Caco-2 (cell line): ENCODE results near the gene KIAA0513. TPM values are rescaled to one million over a fixed set of nuclear protein-coding genes. Genes with fewer than 3 reads are reported as not detected.

Experiments
- BruUV-seq: library from RNA; stranded (reverse); fragments of 400-500 nt; replicated peaks from 2 replicates; lab custom pipeline; 2021; lab: Mats Ljungman, UMichigan
- CTCF ChIA-PET: fragments of 300-600 bp; sonication (Branson Sonifier 250); formaldehyde crosslinking; loops from one replicate; lab custom pipeline; 2022; ENCODE audit warnings: antibody characterized with exemption; lab: Charles Lee
- POLR2A ChIA-PET: fragments of 300-600 bp; sonication (Branson Sonifier 250); formaldehyde crosslinking; loops from one replicate; lab custom pipeline; 2022; ENCODE audit warnings: antibody characterized with exemption; lab: Charles Lee
- DNase-seq, 2 experiments: peaks; one replicate each; pipeline versions ENCODE4 v3.0.0 to v3.0.0-alpha.2; 2020 to 2022
- H3K27me3 ChIP-seq: replicated peaks from 2 replicates; pipeline ENCODE4 v1.6.0; 2011; ENCODE audit warnings: low read length; ENCODE audit not compliant: control insufficient read depth, insufficient read depth
- H3K36me3 ChIP-seq: 2 replicates; pipeline ENCODE4 v1.5.1; 2011; ENCODE audit warnings: low read length; ENCODE audit not compliant: control insufficient read depth, insufficient read depth
- H3K4me1 ChIP-seq: fragments of 250-450 bp; sonication (Bioruptor Pico); 2 replicates; pipeline ENCODE4 v1.5.1; 2020; ENCODE audit warnings: mild to moderate bottlenecking
- H3K4me3 ChIP-seq: 2 replicates; pipeline ENCODE4 v1.5.1; 2011; ENCODE audit warnings: low read depth, mild to moderate bottlenecking, control low read depth, low read length
- H3K9me3 ChIP-seq: fragments of 250-450 bp; sonication (Bioruptor Pico); 2 replicates; pipeline ENCODE4 v1.5.1; 2020; ENCODE audit warnings: mild to moderate bottlenecking, moderate library complexity
- H3K27ac Mint-ChIP-seq: one replicate; pipeline ENCODE4 v1.8.0; 2022; ENCODE audit warnings: mixed read lengths; ENCODE audit not compliant: unreplicated experiment
- H3K27me3 Mint-ChIP-seq: one replicate; pipeline ENCODE4 v1.8.0; 2022; ENCODE audit warnings: mixed read lengths; ENCODE audit not compliant: insufficient read depth, unreplicated experiment
- H3K36me3 Mint-ChIP-seq: one replicate; pipeline ENCODE4 v1.8.0; 2022; ENCODE audit warnings: mild to moderate bottlenecking, mixed read lengths; ENCODE audit not compliant: insufficient read depth, unreplicated experiment
- H3K4me1 Mint-ChIP-seq: one replicate; pipeline ENCODE4 v1.8.0; 2022; ENCODE audit warnings: low read depth, mixed read lengths; ENCODE audit not compliant: unreplicated experiment
- H3K4me3 Mint-ChIP-seq: one replicate; pipeline ENCODE4 v1.8.0; 2022; ENCODE audit warnings: mild to moderate bottlenecking, moderate library complexity, mixed read lengths; ENCODE audit not compliant: unreplicated experiment
- H3K9me3 Mint-ChIP-seq: one replicate; pipeline ENCODE4 v1.8.0; 2022; ENCODE audit warnings: mixed read lengths; ENCODE audit not compliant: unreplicated experiment
- intact Hi-C: fragments of 100-400 bp; cut with micrococcal nuclease; formaldehyde crosslinking; loops from one replicate; pipeline ENCODE4 v1.10.0; 2022; ENCODE audit not compliant: unreplicated experiment
- total RNA-seq: library from RNA; stranded (reverse); gene quantifications from 2 replicates; pipeline ENCODE4 v1.2.3, GENCODE V29; 2022
- TF ChIP-seq, protein P1 (sequence below), 2 experiments: fragments of 200-600 bp in 1 of 2; IDR thresholded peaks; 1 replicate in 1 of 2; 2 replicates in 1 of 2; pipeline versions ENCODE4 v1.5.1 to v1.8.0; 2011 to 2022; ENCODE audit warnings: antibody characterized with exemption in 1 of 2, control low read depth in 1 of 2, inconsistent platforms in 1 of 2, low read depth in 1 of 2, low read length in 1 of 2, mild to moderate bottlenecking in 1 of 2, moderate library complexity in 1 of 2; ENCODE audit not compliant: insufficient read depth in 1 of 2, severe bottlenecking in 1 of 2, unreplicated experiment in 1 of 2

The KIAA0513 gene
- total RNA-seq, 1 experiment from 2014 or later: 7.9 TPM

GRCh38 chr16:85077576-85078125, 50.1 kb downstream of the KIAA0513 start:
- no peaks in the 10 kb centered on the region for H3K4me1 ChIP-seq
- no peaks in the 10 kb centered on the region for H3K27me3 Mint-ChIP-seq
- H3K9me3 ChIP-seq: no peaks in the 10 kb centered on the region
- BruUV-seq: no TSS peak
- intact Hi-C loops: no loop called here
- TF ChIP-seq, protein P1, sequence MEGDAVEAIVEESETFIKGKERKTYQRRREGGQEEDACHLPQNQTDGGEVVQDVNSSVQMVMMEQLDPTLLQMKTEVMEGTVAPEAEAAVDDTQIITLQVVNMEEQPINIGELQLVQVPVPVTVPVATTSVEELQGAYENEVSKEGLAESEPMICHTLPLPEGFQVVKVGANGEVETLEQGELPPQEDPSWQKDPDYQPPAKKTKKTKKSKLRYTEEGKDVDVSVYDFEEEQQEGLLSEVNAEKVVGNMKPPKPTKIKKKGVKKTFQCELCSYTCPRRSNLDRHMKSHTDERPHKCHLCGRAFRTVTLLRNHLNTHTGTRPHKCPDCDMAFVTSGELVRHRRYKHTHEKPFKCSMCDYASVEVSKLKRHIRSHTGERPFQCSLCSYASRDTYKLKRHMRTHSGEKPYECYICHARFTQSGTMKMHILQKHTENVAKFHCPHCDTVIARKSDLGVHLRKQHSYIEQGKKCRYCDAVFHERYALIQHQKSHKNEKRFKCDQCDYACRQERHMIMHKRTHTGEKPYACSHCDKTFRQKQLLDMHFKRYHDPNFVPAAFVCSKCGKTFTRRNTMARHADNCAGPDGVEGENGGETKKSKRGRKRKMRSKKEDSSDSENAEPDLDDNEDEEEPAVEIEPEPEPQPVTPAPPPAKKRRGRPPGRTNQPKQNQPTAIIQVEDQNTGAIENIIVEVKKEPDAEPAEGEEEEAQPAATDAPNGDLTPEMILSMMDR (IDR thresholded peaks at IDR 0.05; ENCODE audit: insufficient read depth in 1 of 2, low read depth in 1 of 2, low read length in 1 of 2, severe bottlenecking in 1 of 2, unreplicated experiment in 1 of 2): no peak
- no peak overlapping the region for H3K27ac Mint-ChIP-seq
- H3K27me3 ChIP-seq: no peaks in the 10 kb centered on the region
- ChIA-PET POLR2A (no interaction called here), CTCF (interaction anchor here (1.5 kb wide), 1 partner anchor 9 kb away, joined by 4 read pairs; no protein-coding TSS in a partner anchor)
- no peaks in the 10 kb centered on the region for H3K4me1 Mint-ChIP-seq
- no peak overlapping the region for H3K4me3 Mint-ChIP-seq
- no peak overlapping the region for H3K4me3 ChIP-seq
- H3K36me3 Mint-ChIP-seq: no peaks in the 10 kb centered on the region
- H3K36me3 ChIP-seq: no peaks in the 10 kb centered on the region
- no peaks in the 10 kb centered on the region for H3K9me3 Mint-ChIP-seq
- DNase-seq: no peak

- Mint-ChIP-seq H3K9me3 (no peaks in the 10 kb centered on the region), H3K27ac (no peak overlapping the region), H3K4me1 (no peaks in the 10 kb centered on the region), H3K27me3 (no peaks in the 10 kb centered on the region), H3K4me3 (no peak overlapping the region), H3K36me3 (no peaks in the 10 kb centered on the region)
- no peak for DNase-seq
- Histone ChIP-seq H3K4me3 (no peak overlapping the region), H3K9me3 (no peaks in the 10 kb centered on the region), H3K4me1 (no peaks in the 10 kb centered on the region), H3K27me3 (no peaks in the 10 kb centered on the region), H3K36me3 (no peaks in the 10 kb centered on the region)
- ChIA-PET CTCF (interaction anchor here (1.5 kb wide), 1 partner anchor 8 kb away, joined by 4 read pairs; no protein-coding TSS in a partner anchor), POLR2A (no interaction called here)
- intact Hi-C loops: no loop called here
- TF ChIP-seq, protein P1 (IDR thresholded peaks at IDR 0.05; ENCODE audit: insufficient read depth in 1 of 2, low read depth in 1 of 2, low read length in 1 of 2, severe bottlenecking in 1 of 2, unreplicated experiment in 1 of 2): no peak
- BruUV-seq: no TSS peak
Measured at GRCh38 chr16:85078226-85078625, 50.6 kb downstream of the KIAA0513 start.

- no peak overlapping the region for H3K4me3 Mint-ChIP-seq
- intact Hi-C loops: no loop called here
- Histone ChIP-seq H3K36me3 (no peaks in the 10 kb centered on the region), H3K4me1 (no peaks in the 10 kb centered on the region), H3K4me3 (no peak overlapping the region), H3K9me3 (no peaks in the 10 kb centered on the region), H3K27me3 (no peaks in the 10 kb centered on the region)
- DNase-seq: no peak
- no peaks in the 10 kb centered on the region for H3K36me3 Mint-ChIP-seq
- ChIA-PET POLR2A (no interaction called here), CTCF (interaction anchor here (1.5 kb wide), 1 partner anchor 8 kb away, joined by 4 read pairs; no protein-coding TSS in a partner anchor)
- TF ChIP-seq, protein P1 (IDR thresholded peaks at IDR 0.05; ENCODE audit: insufficient read depth in 1 of 2, low read depth in 1 of 2, low read length in 1 of 2, severe bottlenecking in 1 of 2, unreplicated experiment in 1 of 2): no peak
- H3K27me3 Mint-ChIP-seq: no peaks in the 10 kb centered on the region
- H3K9me3 Mint-ChIP-seq: no peaks in the 10 kb centered on the region
- H3K4me1 Mint-ChIP-seq: no peaks in the 10 kb centered on the region
- no peak overlapping the region for H3K27ac Mint-ChIP-seq
- BruUV-seq: no TSS peak
Measured at GRCh38 chr16:85078952-85079351, 51.4 kb downstream of the KIAA0513 start.
